ENCODE results near the gene PRTN3. TPM values are rescaled to one million over a fixed set of nuclear protein-coding genes. Genes with fewer than 3 reads are reported as not detected.

Gene PRTN3
- total RNA-seq, 1 donor from 2014 or later, result not detected

DNA sequence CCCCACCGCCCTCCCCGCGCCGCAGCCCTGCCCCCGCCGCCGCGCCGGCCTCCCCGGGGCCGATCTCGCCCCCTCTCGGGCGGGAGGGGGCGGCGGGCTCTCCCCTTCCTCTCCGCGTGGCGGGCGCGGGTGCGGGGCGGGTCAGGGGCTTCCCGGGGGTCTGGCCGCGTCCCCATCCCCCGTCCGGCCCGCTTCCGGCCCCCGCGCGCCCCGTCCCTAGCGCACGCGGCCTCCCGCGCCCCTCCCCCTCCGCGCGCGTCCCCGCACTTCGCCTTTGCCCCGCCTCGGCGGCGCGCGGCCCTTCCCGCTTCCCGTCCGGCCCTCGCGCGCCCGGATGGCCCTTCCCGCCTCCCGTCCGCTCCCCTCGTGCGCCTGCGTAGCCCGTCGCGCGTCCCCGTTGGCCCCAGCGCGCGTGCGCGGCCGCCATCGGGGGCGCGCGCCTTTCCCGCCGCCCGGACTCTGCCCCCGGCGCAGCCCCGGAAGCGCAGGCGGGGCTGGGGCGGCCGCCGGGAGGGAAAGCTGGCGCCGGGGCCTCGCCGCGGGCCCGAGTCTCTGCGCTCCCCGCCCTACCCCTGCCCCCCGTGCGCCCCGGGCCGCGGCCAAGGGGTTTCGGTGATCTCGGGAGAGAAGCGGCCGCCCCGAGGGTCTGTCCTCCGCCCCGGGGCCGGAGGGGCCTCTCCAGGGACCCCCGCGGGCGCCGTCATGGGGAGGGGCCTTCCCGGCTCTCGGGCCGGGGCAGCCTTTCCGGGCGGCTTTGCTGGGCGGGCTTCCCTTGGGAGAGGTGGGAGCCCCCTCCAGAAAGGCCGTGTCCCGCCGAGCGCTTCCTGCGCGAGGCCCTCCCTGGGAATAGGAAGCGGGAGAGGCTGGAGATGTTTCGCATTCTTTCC is 43.0 kb upstream of the PRTN3 start:
- Mint-ChIP-seq H3K27me3 (ENCODE audit: unreplicated experiment) (peaks cover 14% of the 10 kb centered on the region), H3K4me3 (ENCODE audit: unreplicated experiment) (peak overlapping the region; percentile 95), H3K4me1 (ENCODE audit: low read depth, unreplicated experiment) (peaks cover 24% of the 10 kb centered on the region), H3K36me3 (ENCODE audit: unreplicated experiment) (no peaks in the 10 kb centered on the region), H3K27ac (ENCODE audit: unreplicated experiment) (peak overlapping the region; percentile 93), H3K9me3 (ENCODE audit: unreplicated experiment) (peaks cover 10% of the 10 kb centered on the region)
- TF ChIP-seq, protein P1, sequence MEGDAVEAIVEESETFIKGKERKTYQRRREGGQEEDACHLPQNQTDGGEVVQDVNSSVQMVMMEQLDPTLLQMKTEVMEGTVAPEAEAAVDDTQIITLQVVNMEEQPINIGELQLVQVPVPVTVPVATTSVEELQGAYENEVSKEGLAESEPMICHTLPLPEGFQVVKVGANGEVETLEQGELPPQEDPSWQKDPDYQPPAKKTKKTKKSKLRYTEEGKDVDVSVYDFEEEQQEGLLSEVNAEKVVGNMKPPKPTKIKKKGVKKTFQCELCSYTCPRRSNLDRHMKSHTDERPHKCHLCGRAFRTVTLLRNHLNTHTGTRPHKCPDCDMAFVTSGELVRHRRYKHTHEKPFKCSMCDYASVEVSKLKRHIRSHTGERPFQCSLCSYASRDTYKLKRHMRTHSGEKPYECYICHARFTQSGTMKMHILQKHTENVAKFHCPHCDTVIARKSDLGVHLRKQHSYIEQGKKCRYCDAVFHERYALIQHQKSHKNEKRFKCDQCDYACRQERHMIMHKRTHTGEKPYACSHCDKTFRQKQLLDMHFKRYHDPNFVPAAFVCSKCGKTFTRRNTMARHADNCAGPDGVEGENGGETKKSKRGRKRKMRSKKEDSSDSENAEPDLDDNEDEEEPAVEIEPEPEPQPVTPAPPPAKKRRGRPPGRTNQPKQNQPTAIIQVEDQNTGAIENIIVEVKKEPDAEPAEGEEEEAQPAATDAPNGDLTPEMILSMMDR (IDR thresholded peaks at IDR 0.05; ENCODE audit: partially characterized antibody, unreplicated experiment), result no peak
- peak; percentile 86 for DNase-seq

DNA sequence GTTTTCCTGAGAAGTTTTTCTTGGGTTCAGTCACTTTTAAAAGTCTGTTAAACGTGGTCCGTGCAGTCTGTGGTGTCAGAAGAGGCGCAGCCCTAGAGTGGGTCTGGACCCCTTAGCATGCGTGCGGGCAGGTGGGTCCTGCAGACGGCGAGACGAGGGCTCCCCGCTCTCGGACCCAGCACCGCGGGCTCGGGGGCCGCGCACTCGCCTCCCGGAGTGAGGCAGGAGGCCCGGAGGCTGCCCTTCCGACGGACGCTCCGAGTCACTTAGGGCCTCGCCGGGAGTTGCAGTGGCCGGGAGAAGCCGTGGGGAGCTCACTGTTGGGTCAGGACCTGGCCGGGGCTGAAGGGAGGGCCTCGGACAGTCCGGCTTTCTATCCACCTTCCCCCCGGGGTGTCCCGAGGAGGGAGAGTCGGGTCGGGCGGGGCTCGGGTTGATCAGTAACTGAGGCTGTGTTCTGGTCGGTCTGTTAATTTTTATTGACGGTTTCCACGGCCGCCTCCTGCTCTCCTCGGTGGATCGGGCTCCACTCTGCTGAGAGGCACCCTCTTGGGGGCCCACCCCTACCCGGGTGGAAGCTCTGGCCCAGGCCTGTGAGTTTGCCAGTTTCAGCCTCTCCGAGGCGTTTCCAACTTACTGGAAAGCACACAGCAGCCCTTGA is 42.3 kb upstream of the PRTN3 start:
- H3K27me3 Mint-ChIP-seq (ENCODE audit: unreplicated experiment), result peaks cover 14% of the 10 kb centered on the region
- TF ChIP-seq, protein P1 (IDR thresholded peaks at IDR 0.05; ENCODE audit: partially characterized antibody, unreplicated experiment), result no peak
- H3K27ac Mint-ChIP-seq (ENCODE audit: unreplicated experiment), result peak overlapping the region; percentile 95
- peaks cover 25% of the 10 kb centered on the region for H3K4me1 Mint-ChIP-seq (ENCODE audit: low read depth, unreplicated experiment)
- peaks cover 10% of the 10 kb centered on the region for H3K9me3 Mint-ChIP-seq (ENCODE audit: unreplicated experiment)
- H3K4me3 Mint-ChIP-seq (ENCODE audit: unreplicated experiment), result peak overlapping the region; percentile 97
- no peak for DNase-seq
- no peaks in the 10 kb centered on the region for H3K36me3 Mint-ChIP-seq (ENCODE audit: unreplicated experiment)

DNA sequence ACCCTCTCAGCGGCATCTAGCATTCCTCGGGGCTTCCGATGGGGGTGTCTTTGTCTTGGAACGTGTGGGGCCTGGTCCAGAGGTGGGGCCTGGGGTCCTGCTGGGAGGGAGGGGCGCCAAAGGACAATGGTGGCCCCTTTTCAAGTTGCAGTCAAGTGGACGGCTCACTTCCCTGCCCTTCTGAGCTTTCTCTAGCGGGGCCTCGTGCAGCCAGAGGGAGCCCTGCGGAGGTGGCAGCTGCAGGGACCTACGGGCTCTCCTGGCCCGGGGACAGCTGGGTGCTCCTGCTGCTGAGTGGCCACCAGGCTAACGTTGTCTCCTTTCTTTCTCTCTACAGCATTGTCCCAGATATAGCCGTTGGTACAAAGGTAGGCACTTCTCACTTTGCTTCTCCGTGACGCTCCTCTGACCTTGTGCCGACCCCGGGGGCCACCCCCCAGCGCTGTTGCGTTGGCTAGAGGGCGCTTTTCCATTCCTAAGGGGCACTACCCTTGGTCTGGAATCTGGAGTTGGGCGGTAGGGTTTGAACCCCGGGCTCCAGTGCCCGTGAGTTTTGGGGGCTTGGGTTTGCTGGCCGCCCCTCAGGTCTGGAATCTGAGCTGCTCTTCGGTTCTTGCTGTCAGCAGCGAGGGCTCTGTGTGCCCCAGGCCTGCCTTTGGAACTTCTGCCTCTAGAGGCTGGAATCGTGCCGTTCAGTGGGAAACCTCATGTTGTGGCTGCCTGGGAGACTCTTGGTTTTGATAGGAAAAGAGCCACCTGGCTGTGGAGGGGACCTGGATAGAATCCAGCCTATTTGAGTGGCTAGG is 41.5 kb upstream of the PRTN3 start:
- TF ChIP-seq, protein P1 (IDR thresholded peaks at IDR 0.05; ENCODE audit: partially characterized antibody, unreplicated experiment), result no peak
- peaks cover 10% of the 10 kb centered on the region for H3K9me3 Mint-ChIP-seq (ENCODE audit: unreplicated experiment)
- peak overlapping the region; percentile 95 for H3K27ac Mint-ChIP-seq (ENCODE audit: unreplicated experiment)
- peaks cover 14% of the 10 kb centered on the region for H3K27me3 Mint-ChIP-seq (ENCODE audit: unreplicated experiment)
- H3K4me3 Mint-ChIP-seq (ENCODE audit: unreplicated experiment), result peak overlapping the region; percentile 97
- H3K4me1 Mint-ChIP-seq (ENCODE audit: low read depth, unreplicated experiment), result peaks cover 25% of the 10 kb centered on the region
- peak; percentile 72 for DNase-seq
- H3K36me3 Mint-ChIP-seq (ENCODE audit: unreplicated experiment), result no peaks in the 10 kb centered on the region

DNA sequence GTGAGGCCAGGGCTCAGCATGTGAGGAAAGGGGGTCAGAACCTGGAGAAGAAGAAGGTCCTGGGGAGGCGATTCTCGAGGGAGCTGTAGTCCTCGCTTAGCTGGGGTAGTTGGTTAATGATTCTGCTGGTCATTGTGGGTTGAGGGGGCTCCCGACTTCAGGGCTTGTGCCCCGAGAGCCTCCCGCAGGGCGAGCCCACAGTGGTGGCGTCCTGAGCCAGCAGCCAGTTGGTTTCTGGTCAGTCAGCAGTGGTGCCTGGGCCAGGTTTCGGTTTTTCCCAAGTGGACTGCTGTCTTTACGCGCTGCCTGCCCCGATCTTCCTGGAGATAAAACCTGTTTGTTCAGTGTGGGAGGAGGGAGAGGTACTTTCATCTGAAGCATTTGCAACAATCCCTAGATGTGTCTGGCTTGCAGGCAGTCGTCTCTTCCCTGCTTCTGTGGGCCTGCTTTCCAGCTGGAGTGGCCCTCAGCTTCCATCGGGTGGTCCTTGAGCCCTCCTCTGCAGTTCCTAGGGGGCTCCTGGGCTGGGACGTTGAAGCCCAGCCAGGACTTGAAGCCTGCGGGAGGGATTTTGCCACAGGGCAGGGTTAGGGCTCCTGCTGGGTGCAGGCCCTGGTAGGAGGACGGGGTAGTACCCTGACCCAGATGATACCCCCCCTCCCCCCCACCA is 40.3 kb upstream of the PRTN3 start:
- Mint-ChIP-seq H3K36me3 (ENCODE audit: unreplicated experiment) (no peaks in the 10 kb centered on the region), H3K27ac (ENCODE audit: unreplicated experiment) (peak overlapping the region; percentile 80), H3K4me1 (ENCODE audit: low read depth, unreplicated experiment) (peaks cover 24% of the 10 kb centered on the region), H3K4me3 (ENCODE audit: unreplicated experiment) (peak overlapping the region; percentile 97), H3K27me3 (ENCODE audit: unreplicated experiment) (peaks cover 16% of the 10 kb centered on the region), H3K9me3 (ENCODE audit: unreplicated experiment) (peaks cover 11% of the 10 kb centered on the region)
- no peak for DNase-seq
- TF ChIP-seq, protein P1 (IDR thresholded peaks at IDR 0.05; ENCODE audit: partially characterized antibody, unreplicated experiment), result no peak

All from glutamatergic neuron (in vitro differentiated cells).